ENCODE data around the gene ANKRD28.
A peak's percentile ranks its signal among the peaks of the same experiment; 100 is the strongest.
"Not testable (repeated sequence)": the region's sequence is repeated elsewhere in the genome, so short reads cannot be mapped to it uniquely, and the experiment has no call there.

The ANKRD28 gene

GRCh38 chr3:15819576-15819975 is 21.8 kb upstream of the ANKRD28 start:
- H3K9me3 Mint-ChIP-seq, result no peaks in the 10 kb centered on the region
- H3K36me3 Mint-ChIP-seq (ENCODE audit: low read depth), result no peaks in the 10 kb centered on the region
- H3K27ac Mint-ChIP-seq, result no peak overlapping the region
- H3K27me3 Mint-ChIP-seq (ENCODE audit: low read depth), result no peaks in the 10 kb centered on the region
- H3K4me1 Mint-ChIP-seq, result peaks cover 7% of the 10 kb centered on the region
- H3K4me3 Mint-ChIP-seq, result no peak overlapping the region
- TF ChIP-seq, protein P1, sequence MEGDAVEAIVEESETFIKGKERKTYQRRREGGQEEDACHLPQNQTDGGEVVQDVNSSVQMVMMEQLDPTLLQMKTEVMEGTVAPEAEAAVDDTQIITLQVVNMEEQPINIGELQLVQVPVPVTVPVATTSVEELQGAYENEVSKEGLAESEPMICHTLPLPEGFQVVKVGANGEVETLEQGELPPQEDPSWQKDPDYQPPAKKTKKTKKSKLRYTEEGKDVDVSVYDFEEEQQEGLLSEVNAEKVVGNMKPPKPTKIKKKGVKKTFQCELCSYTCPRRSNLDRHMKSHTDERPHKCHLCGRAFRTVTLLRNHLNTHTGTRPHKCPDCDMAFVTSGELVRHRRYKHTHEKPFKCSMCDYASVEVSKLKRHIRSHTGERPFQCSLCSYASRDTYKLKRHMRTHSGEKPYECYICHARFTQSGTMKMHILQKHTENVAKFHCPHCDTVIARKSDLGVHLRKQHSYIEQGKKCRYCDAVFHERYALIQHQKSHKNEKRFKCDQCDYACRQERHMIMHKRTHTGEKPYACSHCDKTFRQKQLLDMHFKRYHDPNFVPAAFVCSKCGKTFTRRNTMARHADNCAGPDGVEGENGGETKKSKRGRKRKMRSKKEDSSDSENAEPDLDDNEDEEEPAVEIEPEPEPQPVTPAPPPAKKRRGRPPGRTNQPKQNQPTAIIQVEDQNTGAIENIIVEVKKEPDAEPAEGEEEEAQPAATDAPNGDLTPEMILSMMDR (IDR thresholded peaks at IDR 0.05; ENCODE audit: unreplicated experiment in 3 of 3), result no peak

- H3K36me3 Mint-ChIP-seq (ENCODE audit: low read depth), result no peaks in the 10 kb centered on the region
Observed at GRCh38 chr3:15819043-15819442, 21.3 kb upstream of the ANKRD28 start.

DNA sequence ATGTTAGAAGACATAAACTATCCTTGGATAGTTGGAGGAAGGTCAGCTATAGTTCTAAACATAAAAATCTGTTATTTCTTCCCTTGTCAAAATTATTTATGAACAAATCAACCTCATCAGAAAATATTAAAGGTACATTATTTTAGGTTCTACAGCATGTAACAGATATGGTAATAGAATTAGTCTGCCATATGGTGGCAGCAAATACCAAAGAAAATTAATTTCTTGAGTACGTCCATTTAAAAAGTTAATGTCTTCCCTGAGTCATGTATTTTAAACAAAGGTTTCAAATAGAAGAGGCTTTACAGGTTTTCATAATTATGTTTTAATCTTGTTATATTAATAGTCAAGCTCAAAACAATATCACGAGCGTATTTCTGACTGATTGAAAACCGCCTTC is 17.9 kb upstream of the ANKRD28 start:
- TF ChIP-seq, protein P1 (IDR thresholded peaks at IDR 0.05; ENCODE audit: unreplicated experiment in 3 of 3), result peak; percentile 42 to 62 (median 52)
- Mint-ChIP-seq H3K4me1 (no peaks in the 10 kb centered on the region), H3K27me3 (ENCODE audit: low read depth) (no peaks in the 10 kb centered on the region), H3K4me3 (no peak overlapping the region), H3K36me3 (ENCODE audit: low read depth) (no peaks in the 10 kb centered on the region), H3K9me3 (no peaks in the 10 kb centered on the region), H3K27ac (no peak overlapping the region)

More at GRCh38 chr3:15819043-15819442, 21.3 kb upstream of the ANKRD28 start:
- TF ChIP-seq, protein P1 (IDR thresholded peaks at IDR 0.05; ENCODE audit: unreplicated experiment in 3 of 3), result no peak
- no peaks in the 10 kb centered on the region for H3K9me3 Mint-ChIP-seq
- no peak overlapping the region for H3K27ac Mint-ChIP-seq
- no peaks in the 10 kb centered on the region for H3K27me3 Mint-ChIP-seq (ENCODE audit: low read depth)
- H3K4me1 Mint-ChIP-seq, result peaks cover 7% of the 10 kb centered on the region
- H3K4me3 Mint-ChIP-seq, result no peak overlapping the region

- H3K27me3 Mint-ChIP-seq (ENCODE audit: low read depth); H3K9me3 Mint-ChIP-seq; H3K36me3 Mint-ChIP-seq (ENCODE audit: low read depth); H3K4me1 Mint-ChIP-seq; H3K4me3 Mint-ChIP-seq; H3K27ac Mint-ChIP-seq: not testable (repeated sequence)
Observed at GRCh38 chr3:15813079-15813478, 15.3 kb upstream of the ANKRD28 start.

GRCh38 chr3:15812183-15812582 is 14.4 kb upstream of the ANKRD28 start:
- no peaks in the 10 kb centered on the region for H3K27me3 Mint-ChIP-seq (ENCODE audit: low read depth)
- no peaks in the 10 kb centered on the region for H3K4me1 Mint-ChIP-seq
- no peaks in the 10 kb centered on the region for H3K36me3 Mint-ChIP-seq (ENCODE audit: low read depth)
- no peaks in the 10 kb centered on the region for H3K9me3 Mint-ChIP-seq
- H3K27ac Mint-ChIP-seq, result no peak overlapping the region
- no peak overlapping the region for H3K4me3 Mint-ChIP-seq
- TF ChIP-seq, protein P1 (IDR thresholded peaks at IDR 0.05; ENCODE audit: unreplicated experiment in 3 of 3), result peak; percentile 40 to 54 (median 40)

GRCh38 chr3:15810702-15811101 is 12.9 kb upstream of the ANKRD28 start:
- no peaks in the 10 kb centered on the region for H3K4me1 Mint-ChIP-seq
- no peak overlapping the region for H3K27ac Mint-ChIP-seq
- TF ChIP-seq, protein P1 (IDR thresholded peaks at IDR 0.05; ENCODE audit: unreplicated experiment in 3 of 3), result no peak
- no peak overlapping the region for H3K4me3 Mint-ChIP-seq
- H3K36me3 Mint-ChIP-seq (ENCODE audit: low read depth), result no peaks in the 10 kb centered on the region
- H3K27me3 Mint-ChIP-seq (ENCODE audit: low read depth), result no peaks in the 10 kb centered on the region
- no peaks in the 10 kb centered on the region for H3K9me3 Mint-ChIP-seq
